Neural cell (in vitro differentiated cells): ENCODE results near the gene CHM. TPM values are rescaled to one million over a fixed set of nuclear protein-coding genes. Genes with fewer than 3 reads are reported as not detected.
A peak's percentile ranks its signal among the peaks of the same experiment; 100 is the strongest.

Experiments used
- H2AFZ ChIP-seq: fragments of 200-600, 300-800 bp; sonication (generic), shearing (Covaris generic); 2 replicates; pipeline ENCODE4 v1.6.0; 2014; ENCODE audit warnings: low read depth, mild to moderate bottlenecking, antibody characterized with exemption, low read length, moderate library complexity
- H3F3A ChIP-seq: fragments of 200-600 bp; shearing (Covaris generic); 2 replicates; pipeline ENCODE4 v1.6.1; 2016; ENCODE audit warnings: mild to moderate bottlenecking, moderate library complexity, mixed read lengths, antibody characterized with exemption, low read length; ENCODE audit not compliant: insufficient read depth, poor library complexity, severe bottlenecking
- H3K27ac ChIP-seq: fragments of 200-600, 300-800 bp; sonication (generic), shearing (Covaris generic); 2 replicates; pipeline ENCODE4 v1.5.1; 2014; ENCODE audit warnings: mild to moderate bottlenecking, low read length, moderate library complexity
- H3K27me3 ChIP-seq: fragments of 300-800, 200-600 bp; sonication (generic), shearing (Covaris generic); 2 replicates; pipeline ENCODE4 v1.6.0; 2014; ENCODE audit warnings: mild to moderate bottlenecking, low read depth, low read length, moderate library complexity; ENCODE audit not compliant: insufficient read depth
- H3K36me3 ChIP-seq: fragments of 300-800, 200-600 bp; sonication (generic), shearing (Covaris generic); 2 replicates; pipeline ENCODE4 v1.5.1; 2014; ENCODE audit warnings: mild to moderate bottlenecking, antibody characterized with exemption, low read length, moderate library complexity; ENCODE audit not compliant: insufficient read depth
- H3K4me2 ChIP-seq: fragments of 300-800, 200-600 bp; sonication (generic), shearing (Covaris generic); 2 replicates; pipeline ENCODE4 v1.6.0; 2014; ENCODE audit warnings: mild to moderate bottlenecking, low read length
- H3K4me3 ChIP-seq: fragments of 300-800, 200-600 bp; sonication (generic), shearing (Covaris generic); 2 replicates; pipeline ENCODE4 v1.5.1; 2014; ENCODE audit warnings: mild to moderate bottlenecking, low read length, moderate library complexity
- H3K79me2 ChIP-seq: fragments of 200-600 bp; shearing (Covaris generic); replicated peaks from 2 replicates; pipeline ENCODE4 v1.6.0; 2014; ENCODE audit warnings: mild to moderate bottlenecking, low read length, moderate library complexity; ENCODE audit not compliant: insufficient read depth
- H3K9ac ChIP-seq: fragments of 300-800, 200-600 bp; sonication (generic), shearing (Covaris generic); 2 replicates; pipeline ENCODE4 v1.6.1; 2016; ENCODE audit warnings: mild to moderate bottlenecking, low read length, mixed read lengths
- H3K9me2 ChIP-seq: fragments of 200-600 bp; shearing (Covaris generic); 2 replicates; pipeline ENCODE4 v1.6.1; 2016; ENCODE audit warnings: mild to moderate bottlenecking, low read length, mixed read lengths; ENCODE audit not compliant: insufficient read depth
- H3K9me3 ChIP-seq: fragments of 200-600, 300-800 bp; sonication (generic), shearing (Covaris generic); 2 replicates; pipeline ENCODE4 v1.6.1; 2016; ENCODE audit warnings: mild to moderate bottlenecking, mixed run types, low read length, moderate library complexity, mixed read lengths
- H4K20me1 ChIP-seq: fragments of 200-600 bp; shearing (Covaris generic); 2 replicates; pipeline ENCODE4 v1.6.1; 2016; ENCODE audit warnings: mild to moderate bottlenecking, mixed run types; ENCODE audit not compliant: insufficient read depth
- CTCF ChIP-seq: fragments of 450-650 bp; IDR thresholded peaks from 2 replicates; pipeline ENCODE4 v1.5.1; 2014; ENCODE audit warnings: antibody characterized with exemption, mild to moderate bottlenecking, moderate library complexity; ENCODE audit not compliant: poor library complexity, severe bottlenecking
- EP300 ChIP-seq: fragments of 450-650 bp; conservative IDR thresholded peaks from 2 replicates; pipeline ENCODE4 v1.6.1; 2014; ENCODE audit warnings: antibody characterized with exemption, mild to moderate bottlenecking, moderate library complexity; ENCODE audit not compliant: poor library complexity, severe bottlenecking
- EZH2 ChIP-seq: fragments of 200-600, 300-800 bp; shearing (Covaris generic), sonication (generic); IDR thresholded peaks from 2 replicates; pipeline ENCODE4 v1.6.1; 2014; ENCODE audit warnings: antibody characterized with exemption, low read length, borderline replicate concordance, mild to moderate bottlenecking; ENCODE audit not compliant: insufficient read depth, poor library complexity, severe bottlenecking
- MXI1 ChIP-seq: fragments of 450-650 bp; conservative IDR thresholded peaks from 2 replicates; pipeline ENCODE4 v1.6.1; 2014; ENCODE audit warnings: antibody characterized with exemption, mild to moderate bottlenecking; ENCODE audit not compliant: poor library complexity, severe bottlenecking
- POLR2AphosphoS5 ChIP-seq: IDR thresholded peaks from 2 replicates; pipeline ENCODE4 v1.6.1; 2012
- RAD21 ChIP-seq: fragments of 450-650 bp; conservative IDR thresholded peaks from 2 replicates; pipeline ENCODE4 v1.6.1; 2014; ENCODE audit warnings: antibody characterized with exemption, mild to moderate bottlenecking, moderate library complexity
- REST ChIP-seq: IDR thresholded peaks from 2 replicates; pipeline ENCODE4 v1.6.1; 2012; ENCODE audit warnings: borderline replicate concordance
- SMC3 ChIP-seq: fragments of 450-650 bp; conservative IDR thresholded peaks from 2 replicates; pipeline ENCODE4 v1.6.1; 2014; ENCODE audit warnings: antibody characterized with exemption, mild to moderate bottlenecking, moderate library complexity; ENCODE audit not compliant: poor library complexity
- TAF1 ChIP-seq: IDR thresholded peaks from 2 replicates; pipeline ENCODE4 v1.6.1; 2012; ENCODE audit warnings: low read depth
- polyA plus RNA-seq: library from polyadenylated mRNA; depleted of rRNA; stranded (reverse); fragments of >200 nt; gene quantifications from 2 replicates; pipeline ENCODE4 v1.2.3, GENCODE V29; 2014

The CHM gene
- polyA plus RNA-seq, 1 donor from 2014 or later = 20.3 TPM

GRCh38 chrX:85859426-85859825 is 187.9 kb downstream of the CHM start:
- no peak overlapping the region for H3K9ac ChIP-seq
- H2AFZ ChIP-seq = no peak overlapping the region
- no peaks in the 10 kb centered on the region for H3K9me3 ChIP-seq

GRCh38 chrX:85851418-85851817 is 195.9 kb downstream of the CHM start:
- H3K27ac ChIP-seq = no peak overlapping the region
- H3F3A ChIP-seq = no peaks in the 10 kb centered on the region
- no peaks in the 10 kb centered on the region for H4K20me1 ChIP-seq
- H3K4me2 ChIP-seq = no peak overlapping the region
- H3K9me2 ChIP-seq = no peaks in the 10 kb centered on the region
- H3K4me3 ChIP-seq = no peak overlapping the region
- no peaks in the 10 kb centered on the region for H3K36me3 ChIP-seq
- no peaks in the 10 kb centered on the region for H3K27me3 ChIP-seq
- H2AFZ ChIP-seq = no peak overlapping the region
- H3K79me2 ChIP-seq = no peaks in the 10 kb centered on the region
- no peak overlapping the region for H3K9ac ChIP-seq
- H3K9me3 ChIP-seq = no peaks in the 10 kb centered on the region
- TF ChIP-seq POLR2AphosphoS5 (no peak), TAF1 (no peak), RAD21 (peak; percentile 45), SMC3 (peak; percentile 39), EP300 (no peak), CTCF (peak; percentile 44), EZH2 (no peak), MXI1 (no peak)

More at GRCh38 chrX:85859426-85859825, 187.9 kb downstream of the CHM start:
- Histone ChIP-seq H3K36me3 (no peaks in the 10 kb centered on the region), H3K79me2 (no peaks in the 10 kb centered on the region), H3K9me2 (no peaks in the 10 kb centered on the region), H3F3A (no peaks in the 10 kb centered on the region), H3K4me3 (no peak overlapping the region), H3K27ac (no peak overlapping the region), H3K27me3 (no peaks in the 10 kb centered on the region), H4K20me1 (no peaks in the 10 kb centered on the region), H3K4me2 (no peak overlapping the region)
- no peak for TF ChIP-seq CTCF
- no peak for TF ChIP-seq EZH2
- TF ChIP-seq POLR2AphosphoS5 = no peak
- no peak for TF ChIP-seq TAF1
- no peak for TF ChIP-seq SMC3
- no peak for TF ChIP-seq MXI1
- no peak for TF ChIP-seq EP300
- no peak for TF ChIP-seq RAD21
- no peak for TF ChIP-seq REST
